GM06990 (cell line): ENCODE results near the gene ZNF107.

Experiments
- DNase-seq: peaks from one replicate; pipeline ENCODE4 v3.0.0-alpha.2; 2011; ENCODE audit not compliant: insufficient read length; ENCODE audit errors: extremely low read depth
- H3K27me3 ChIP-seq: replicated peaks from 2 replicates; pipeline ENCODE4 v1.6.0; 2011; ENCODE audit warnings: low read length; ENCODE audit not compliant: control insufficient read depth, insufficient read depth
- H3K36me3 ChIP-seq: 2 replicates; pipeline ENCODE4 v1.5.1; 2011; ENCODE audit warnings: low read length; ENCODE audit not compliant: control insufficient read depth, insufficient read depth
- H3K4me3 ChIP-seq: replicated peaks from 2 replicates; pipeline ENCODE4 v1.5.1; 2011; ENCODE audit warnings: low read depth, mild to moderate bottlenecking, control low read depth, low read length
- CTCF ChIP-seq: IDR thresholded peaks from 2 replicates; pipeline ENCODE4 v1.5.1; 2011; ENCODE audit warnings: low read length, control low read depth, mild to moderate bottlenecking, inconsistent platforms; ENCODE audit not compliant: insufficient read depth, poor library complexity, severe bottlenecking

ZNF107 gene

GRCh38 chr7:64747802-64748201 lies 81.9 kb downstream of the ZNF107 start:
- Histone ChIP-seq H3K36me3 (no peaks in the 10 kb centered on the region), H3K27me3 (no peaks in the 10 kb centered on the region), H3K4me3 (no peak overlapping the region)
- DNase-seq = no peak
- TF ChIP-seq CTCF = no peak

- Histone ChIP-seq H3K27me3 (no peaks in the 10 kb centered on the region), H3K36me3 (no peaks in the 10 kb centered on the region), H3K4me3 (no peak overlapping the region)
- DNase-seq = no peak
- no peak for TF ChIP-seq CTCF
Observed at GRCh38 chr7:64753032-64753431, 87.1 kb downstream of the ZNF107 start.

GRCh38 chr7:64755865-64756264 lies 89.9 kb downstream of the ZNF107 start:
- H3K36me3 ChIP-seq = no peaks in the 10 kb centered on the region
- H3K4me3 ChIP-seq = no peak overlapping the region
- no peaks in the 10 kb centered on the region for H3K27me3 ChIP-seq
- no peak for TF ChIP-seq CTCF
- no peak for DNase-seq

GRCh38 chr7:64758151-64758550 lies 92.2 kb downstream of the ZNF107 start:
- H3K27me3 ChIP-seq = no peaks in the 10 kb centered on the region
- DNase-seq = no peak
- TF ChIP-seq CTCF = no peak

More at GRCh38 chr7:64758151-64758550, 92.2 kb downstream of the ZNF107 start:
- H3K36me3 ChIP-seq = no peaks in the 10 kb centered on the region
- no peak overlapping the region for H3K4me3 ChIP-seq
